ENCODE measurements around the gene RAB3D. TPM values are rescaled to one million over a fixed set of nuclear protein-coding genes. Genes with fewer than 3 reads are reported as not detected.
A peak's percentile ranks its signal among the peaks of the same experiment; 100 is the strongest.
"Not testable (repeated sequence)": the region's sequence is repeated elsewhere in the genome, so short reads cannot be mapped to it uniquely, and the experiment has no call there.

The RAB3D gene
- total RNA-seq, 1 experiment from 2014 or later = 37.9 TPM

- Histone ChIP-seq H3K27ac (ENCODE audit: low read length) (peak overlapping the region; percentile 89), H3K79me2 (ENCODE audit: low read length) (peaks cover 23% of the 10 kb centered on the region), H3K9me2 (replicated peaks; ENCODE audit: low read length) (no peaks in the 10 kb centered on the region), H3K4me3 (ENCODE audit: low read length) (peak overlapping the region; percentile 81), H4K20me1 (ENCODE audit: low read length) (no peaks in the 10 kb centered on the region), H3F3A (ENCODE audit: low read length, unreplicated experiment) (peaks cover 12% of the 10 kb centered on the region), H3K4me2 (ENCODE audit: low read length) (peak overlapping the region; percentile 89), H3K9me3 (ENCODE audit: low read length) (no peaks in the 10 kb centered on the region), H3K36me3 (ENCODE audit: low read depth, low read length) (no peaks in the 10 kb centered on the region), H3K27me3 (ENCODE audit: low read length) (no peaks in the 10 kb centered on the region), H3K9ac (ENCODE audit: low read length) (peak overlapping the region; percentile 80), H3K4me1 (ENCODE audit: insufficient read depth, low read length) (peaks cover 64% of the 10 kb centered on the region), H2AFZ (ENCODE audit: low read length) (peak overlapping the region; percentile 93)
- CTCF ChIA-PET = interaction anchor here (0.5 to 1.9 kb wide), 10 partner anchors 35 to 191 kb away, joined by 3 to 29 read pairs (median 4); partner anchors contain the start of genes CCDC159, ODAD3, PRKCSH and RGL3
- DNase-seq (peak; percentile 99), ATAC-seq (peak; percentile 68)
- TF ChIP-seq EZH2phosphoT487 (IDR thresholded peaks at IDR 0.05; ENCODE audit: borderline replicate concordance, low read length) = no peak
- peak; percentile 87 for TF ChIP-seq CTCF (conservative IDR thresholded peaks at IDR 0.05; ENCODE audit: low read depth, low read length)
- BruUV-seq (replicated peaks) = no TSS peak
- POLR2A ChIA-PET (ENCODE audit: unreplicated experiment) = interaction anchor here (0.6 to 1.3 kb wide), 2 partner anchors 36 to 213 kb away, joined by 9 to 28 read pairs; no protein-coding TSS in a partner anchor
- intact Hi-C loops (cut with micrococcal nuclease) = loop anchor here (1.0 kb wide), 2 partner anchors 35 to 54 kb away; partner anchors contain the start of genes CCDC159, ODAD3, PRKCSH and TMEM205
These were observed 41.4 kb upstream of the RAB3D start for GRCh38 chr19:11380653-11381537.

DNA sequence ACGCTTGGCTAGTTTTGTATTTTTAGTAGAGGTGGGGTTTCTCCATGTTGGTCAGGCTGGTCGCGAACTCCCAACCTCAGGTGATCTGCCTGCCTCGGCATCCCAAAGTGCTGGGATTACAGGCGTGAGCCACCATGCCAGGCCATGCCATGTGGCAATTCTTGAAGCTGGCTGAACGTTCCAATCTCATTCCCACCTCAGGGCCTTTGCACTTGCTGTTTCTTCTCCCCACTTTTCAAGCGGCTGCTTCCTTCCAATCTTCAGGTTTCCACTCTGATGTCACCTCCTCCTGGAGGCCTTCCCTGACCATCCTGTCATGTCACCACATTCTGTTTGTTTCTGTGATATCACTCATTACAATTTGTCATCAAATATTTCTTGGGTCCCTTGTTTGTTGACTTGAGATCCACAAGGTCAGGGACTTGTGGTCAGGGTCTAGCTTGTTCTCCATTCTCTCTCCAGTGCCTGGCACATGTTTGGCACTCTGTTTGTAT lies 40.4 kb upstream of the RAB3D start:
- Histone ChIP-seq H3K36me3 (ENCODE audit: low read depth, low read length) (no peaks in the 10 kb centered on the region), H3K4me1 (ENCODE audit: insufficient read depth, low read length) (peaks cover 72% of the 10 kb centered on the region), H3K4me3 (ENCODE audit: low read length) (peak overlapping the region; percentile 81), H3K4me2 (ENCODE audit: low read length) (peak overlapping the region; percentile 89), H4K20me1 (ENCODE audit: low read length) (no peaks in the 10 kb centered on the region), H3K9ac (ENCODE audit: low read length) (peak overlapping the region; percentile 80; the same call in 1 of the 2 replicates), H3K79me2 (ENCODE audit: low read length) (peaks cover 32% of the 10 kb centered on the region), H3K9me3 (ENCODE audit: low read length) (no peaks in the 10 kb centered on the region), H3K9me2 (replicated peaks; ENCODE audit: low read length) (no peaks in the 10 kb centered on the region), H3K27ac (ENCODE audit: low read length) (peak overlapping the region; percentile 89), H3F3A (ENCODE audit: low read length, unreplicated experiment) (peaks cover 12% of the 10 kb centered on the region), H3K27me3 (ENCODE audit: low read length) (no peaks in the 10 kb centered on the region), H2AFZ (ENCODE audit: low read length) (no peak overlapping the region)
- TF ChIP-seq EZH2 (IDR thresholded peaks at IDR 0.05; ENCODE audit: low read length, unreplicated experiment) = no peak
- no peak for TF ChIP-seq CTCF (conservative IDR thresholded peaks at IDR 0.05; ENCODE audit: low read depth, low read length)
- no peak for TF ChIP-seq EZH2phosphoT487 (IDR thresholded peaks at IDR 0.05; ENCODE audit: borderline replicate concordance, low read length)
- ChIA-PET CTCF (no interaction called here), POLR2A (ENCODE audit: unreplicated experiment) (no interaction called here)
- DNase-seq = peak; percentile 46
- no peak for ATAC-seq
- intact Hi-C loops (cut with micrococcal nuclease) = loop anchor here (2.0 kb wide), 1 partner anchor 103 kb away; no protein-coding TSS in a partner anchor
- BruUV-seq (replicated peaks) = no TSS peak

DNA sequence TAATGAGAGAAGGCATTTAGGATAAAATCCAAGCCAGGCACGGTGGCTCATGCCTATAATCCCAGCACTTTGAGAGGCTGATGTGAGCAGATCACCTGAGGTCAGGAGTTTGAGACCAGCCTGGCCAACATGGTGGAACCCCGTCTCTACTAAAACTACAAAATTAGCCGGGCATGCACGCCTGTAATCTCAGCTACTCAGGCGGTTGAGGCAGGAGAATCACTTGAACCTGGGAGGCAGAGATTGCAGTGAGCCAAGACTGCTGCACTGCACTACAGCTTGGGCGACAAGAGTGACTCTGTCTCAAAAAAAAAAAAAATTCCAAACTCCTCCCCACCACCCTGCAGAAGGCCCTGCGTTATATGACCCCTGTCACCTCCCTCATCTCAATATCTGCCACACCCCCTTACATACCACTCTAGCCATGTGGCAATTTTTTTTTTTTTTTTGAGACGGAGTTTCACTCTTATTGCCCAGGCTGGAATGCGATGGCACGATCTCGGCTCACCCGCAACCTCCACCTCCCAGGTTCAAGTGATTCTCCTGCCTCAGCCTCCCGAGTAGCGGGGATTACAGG lies 39.9 kb upstream of the RAB3D start:
- BruUV-seq (replicated peaks); H3K9me2 ChIP-seq (replicated peaks; ENCODE audit: low read length); H3K4me2 ChIP-seq (ENCODE audit: low read length); H3K9me3 ChIP-seq (ENCODE audit: low read length); POLR2A ChIA-PET (ENCODE audit: unreplicated experiment); H3K9ac ChIP-seq (ENCODE audit: low read length); CTCF ChIA-PET; H3K36me3 ChIP-seq (ENCODE audit: low read depth, low read length); H3K27me3 ChIP-seq (ENCODE audit: low read length); H2AFZ ChIP-seq (ENCODE audit: low read length); ATAC-seq; H3K4me3 ChIP-seq (ENCODE audit: low read length); H4K20me1 ChIP-seq (ENCODE audit: low read length): not testable (repeated sequence)
- Histone ChIP-seq H3K27ac (ENCODE audit: low read length) (peak overlapping the region; percentile 73), H3K79me2 (ENCODE audit: low read length) (peaks cover 32% of the 10 kb centered on the region), H3K4me1 (ENCODE audit: insufficient read depth, low read length) (peaks cover 72% of the 10 kb centered on the region), H3F3A (ENCODE audit: low read length, unreplicated experiment) (peaks cover 12% of the 10 kb centered on the region)
- intact Hi-C loops (cut with micrococcal nuclease) = loop anchor here (2.0 kb wide), 1 partner anchor 103 kb away; no protein-coding TSS in a partner anchor
- DNase-seq = peak; percentile 25

Measured in PC-3 (cell line).